ENCODE data around the gene DYNC1H1.

- TF ChIP-seq CTCF (IDR thresholded peaks at IDR 0.05; ENCODE audit: poor library complexity) (no peak), EZH2 (IDR thresholded peaks at IDR 0.05; ENCODE audit: borderline replicate concordance) (no peak), EZH2phosphoT487 (IDR thresholded peaks at IDR 0.05; ENCODE audit: low read depth, severe bottlenecking, unreplicated experiment) (no peak)
Measured at GRCh38 chr14:101922866-101923265, 41.5 kb upstream of the DYNC1H1 start.

Measured in hepatocyte (in vitro differentiated cells).